ENCODE measurements around the gene GRIA3.

GRIA3 gene

DNA sequence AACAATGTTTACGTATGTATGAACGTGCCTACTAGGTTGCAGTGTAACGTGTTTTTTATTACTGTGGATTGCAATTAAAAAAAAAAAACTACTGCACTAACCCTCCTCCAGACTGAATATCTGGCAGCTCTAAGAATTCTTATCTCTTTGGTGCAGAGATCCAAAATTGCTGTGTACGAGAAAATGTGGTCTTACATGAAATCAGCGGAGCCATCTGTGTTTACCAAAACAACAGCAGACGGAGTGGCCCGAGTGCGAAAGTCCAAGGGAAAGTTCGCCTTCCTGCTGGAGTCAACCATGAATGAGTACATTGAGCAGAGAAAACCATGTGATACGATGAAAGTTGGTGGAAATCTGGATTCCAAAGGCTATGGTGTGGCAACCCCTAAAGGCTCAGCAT is 280.6 kb downstream of the GRIA3 start:
- H3K27ac ChIP-seq (ENCODE audit: low read length, poor library complexity, severe bottlenecking): no peak overlapping the region
- H3K9ac ChIP-seq (ENCODE audit: low read length): no peak overlapping the region
- no peak overlapping the region for H2BK120ac ChIP-seq (ENCODE audit: low read depth, low read length)
- no peaks in the 10 kb centered on the region for H3K9me3 ChIP-seq (ENCODE audit: control insufficient read depth, low read length)
- DNase-seq: no peak
- no peak overlapping the region for H2BK15ac ChIP-seq (ENCODE audit: low read depth, poor library complexity, severe bottlenecking)
- H2AFZ ChIP-seq (ENCODE audit: low read depth, low read length): no peak overlapping the region
- H3K4me2 ChIP-seq (ENCODE audit: low read length, poor library complexity, severe bottlenecking): no peak overlapping the region
- H3K4me1 ChIP-seq (ENCODE audit: control insufficient read depth, insufficient read depth, low read depth, low read length): no peaks in the 10 kb centered on the region
- no peak overlapping the region for H2BK5ac ChIP-seq (ENCODE audit: low read depth, low read length, poor library complexity, severe bottlenecking)
- no peak overlapping the region for H3K4me3 ChIP-seq (ENCODE audit: insufficient read depth in 1 of 2, low read depth in 1 of 2, low read length in 2 of 2)
- no peak overlapping the region for H3K14ac ChIP-seq (ENCODE audit: low read length in 2 of 2)
- H3K79me1 ChIP-seq (replicated peaks; ENCODE audit: low read length, poor library complexity, severe bottlenecking): no peaks in the 10 kb centered on the region
- no peaks in the 10 kb centered on the region for H3K27me3 ChIP-seq (ENCODE audit: control insufficient read depth in 1 of 2, insufficient read depth in 1 of 2, low read length in 2 of 2)
- H2BK12ac ChIP-seq (ENCODE audit: low read length in 2 of 2): no peak overlapping the region
- H4K8ac ChIP-seq (ENCODE audit: low read length): no peak overlapping the region
- no peak overlapping the region for H3K4ac ChIP-seq (ENCODE audit: low read depth in 1 of 2, low read length in 2 of 2)
- no peak overlapping the region for H3K18ac ChIP-seq (ENCODE audit: low read depth in 1 of 2, low read length in 2 of 2)
- peaks cover 0 to 3% of the 10 kb centered on the region in 2 experiments for H3K36me3 ChIP-seq (ENCODE audit: control insufficient read depth in 1 of 2, insufficient read depth in 2 of 2, low read depth in 1 of 2, low read length in 2 of 2)
- 91% methylated on average over 6 of the region's 10 CpGs for WGBS
- H2AK5ac ChIP-seq (ENCODE audit: low read length, severe bottlenecking): no peak overlapping the region
- H3K23ac ChIP-seq (ENCODE audit: low read length in 2 of 2): no peak overlapping the region
- no peak overlapping the region for H4K91ac ChIP-seq (ENCODE audit: low read length)

DNA sequence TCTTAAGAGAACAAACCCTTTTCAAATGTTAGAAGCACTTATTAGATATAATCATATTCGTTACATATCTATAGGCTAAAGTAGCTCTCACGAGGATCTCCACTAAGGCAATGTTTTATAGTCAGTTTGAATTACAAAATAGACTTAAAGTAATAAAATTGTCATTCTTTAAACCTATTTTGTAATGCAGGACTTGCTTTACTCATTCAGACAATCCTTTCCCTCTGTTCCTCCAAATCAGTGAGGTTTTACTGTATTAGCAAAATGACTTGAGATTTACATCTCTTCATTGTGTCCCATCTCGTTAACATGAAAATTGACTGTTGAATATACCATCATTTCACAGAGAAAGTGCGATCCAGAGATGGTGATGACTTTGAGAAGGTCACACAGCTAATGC is 284.4 kb downstream of the GRIA3 start:
- 96% methylated on average over 2 of the region's 4 CpGs for WGBS
- no peak overlapping the region for H3K9ac ChIP-seq (ENCODE audit: low read length)
- no peak overlapping the region for H3K23ac ChIP-seq (ENCODE audit: low read length in 2 of 2)
- H4K91ac ChIP-seq (ENCODE audit: low read length): no peak overlapping the region
- no peak overlapping the region for H3K4me3 ChIP-seq (ENCODE audit: insufficient read depth in 1 of 2, low read depth in 1 of 2, low read length in 2 of 2)
- no peak overlapping the region for H3K14ac ChIP-seq (ENCODE audit: low read length in 2 of 2)
- no peak overlapping the region for H3K4me2 ChIP-seq (ENCODE audit: low read length, poor library complexity, severe bottlenecking)
- H4K8ac ChIP-seq (ENCODE audit: low read length): no peak overlapping the region
- no peak overlapping the region for H3K18ac ChIP-seq (ENCODE audit: low read depth in 1 of 2, low read length in 2 of 2)
- no peak overlapping the region for H2BK120ac ChIP-seq (ENCODE audit: low read depth, low read length)
- H2BK15ac ChIP-seq (ENCODE audit: low read depth, poor library complexity, severe bottlenecking): no peak overlapping the region
- no peaks in the 10 kb centered on the region for H3K4me1 ChIP-seq (ENCODE audit: control insufficient read depth, insufficient read depth, low read depth, low read length)
- no peak overlapping the region for H3K27ac ChIP-seq (ENCODE audit: low read length, poor library complexity, severe bottlenecking)
- H2BK5ac ChIP-seq (ENCODE audit: low read depth, low read length, poor library complexity, severe bottlenecking): no peak overlapping the region
- H2AK5ac ChIP-seq (ENCODE audit: low read length, severe bottlenecking): no peak overlapping the region
- no peak overlapping the region for H2AFZ ChIP-seq (ENCODE audit: low read depth, low read length)
- H3K4ac ChIP-seq (ENCODE audit: low read depth in 1 of 2, low read length in 2 of 2): no peak overlapping the region
- no peaks in the 10 kb centered on the region for H3K9me3 ChIP-seq (ENCODE audit: control insufficient read depth, low read length)
- H2BK12ac ChIP-seq (ENCODE audit: low read length in 2 of 2): no peak overlapping the region
- DNase-seq: no peak
- H3K36me3 ChIP-seq (ENCODE audit: control insufficient read depth in 1 of 2, insufficient read depth in 2 of 2, low read depth in 1 of 2, low read length in 2 of 2): peaks cover 0 to 6% of the 10 kb centered on the region in 2 experiments
- no peaks in the 10 kb centered on the region for H3K27me3 ChIP-seq (ENCODE audit: control insufficient read depth in 1 of 2, insufficient read depth in 1 of 2, low read length in 2 of 2)
- no peaks in the 10 kb centered on the region for H3K79me1 ChIP-seq (replicated peaks; ENCODE audit: low read length, poor library complexity, severe bottlenecking)

GRCh38 chrX:123475068-123475724 is 291.1 kb downstream of the GRIA3 start:
- no peak overlapping the region for H2AK5ac ChIP-seq (ENCODE audit: low read length, severe bottlenecking)
- no CpG with 5 or more reads among the region's 2 CpGs for WGBS
- H2BK5ac ChIP-seq (ENCODE audit: low read depth, low read length, poor library complexity, severe bottlenecking): no peak overlapping the region
- H3K9me3 ChIP-seq (ENCODE audit: control insufficient read depth, low read length): no peaks in the 10 kb centered on the region
- no peak overlapping the region for H2BK12ac ChIP-seq (ENCODE audit: low read length in 2 of 2)
- no peak overlapping the region for H3K4me2 ChIP-seq (ENCODE audit: low read length, poor library complexity, severe bottlenecking)
- H3K27ac ChIP-seq (ENCODE audit: low read length, poor library complexity, severe bottlenecking): no peak overlapping the region
- no peaks in the 10 kb centered on the region for H3K4me1 ChIP-seq (ENCODE audit: control insufficient read depth, insufficient read depth, low read depth, low read length)
- H4K91ac ChIP-seq (ENCODE audit: low read length): no peak overlapping the region
- no peak overlapping the region for H3K4me3 ChIP-seq (ENCODE audit: insufficient read depth in 1 of 2, low read depth in 1 of 2, low read length in 2 of 2)
- no peak for DNase-seq
- no peak overlapping the region for H3K18ac ChIP-seq (ENCODE audit: low read depth in 1 of 2, low read length in 2 of 2)
- no peak overlapping the region for H2BK15ac ChIP-seq (ENCODE audit: low read depth, poor library complexity, severe bottlenecking)
- peaks cover 0 to 3% of the 10 kb centered on the region in 2 experiments for H3K36me3 ChIP-seq (ENCODE audit: control insufficient read depth in 1 of 2, insufficient read depth in 2 of 2, low read depth in 1 of 2, low read length in 2 of 2)
- H4K8ac ChIP-seq (ENCODE audit: low read length): no peak overlapping the region
- no peak overlapping the region for H3K9ac ChIP-seq (ENCODE audit: low read length)
- no peak overlapping the region for H3K14ac ChIP-seq (ENCODE audit: low read length in 2 of 2)
- no peak overlapping the region for H3K23ac ChIP-seq (ENCODE audit: low read length in 2 of 2)
- no peak overlapping the region for H2AFZ ChIP-seq (ENCODE audit: low read depth, low read length)
- H3K27me3 ChIP-seq (ENCODE audit: control insufficient read depth in 1 of 2, insufficient read depth in 1 of 2, low read length in 2 of 2): no peaks in the 10 kb centered on the region
- no peaks in the 10 kb centered on the region for H3K79me1 ChIP-seq (replicated peaks; ENCODE audit: low read length, poor library complexity, severe bottlenecking)
- no peak overlapping the region for H3K4ac ChIP-seq (ENCODE audit: low read depth in 1 of 2, low read length in 2 of 2)
- no peak overlapping the region for H2BK120ac ChIP-seq (ENCODE audit: low read depth, low read length)

DNA sequence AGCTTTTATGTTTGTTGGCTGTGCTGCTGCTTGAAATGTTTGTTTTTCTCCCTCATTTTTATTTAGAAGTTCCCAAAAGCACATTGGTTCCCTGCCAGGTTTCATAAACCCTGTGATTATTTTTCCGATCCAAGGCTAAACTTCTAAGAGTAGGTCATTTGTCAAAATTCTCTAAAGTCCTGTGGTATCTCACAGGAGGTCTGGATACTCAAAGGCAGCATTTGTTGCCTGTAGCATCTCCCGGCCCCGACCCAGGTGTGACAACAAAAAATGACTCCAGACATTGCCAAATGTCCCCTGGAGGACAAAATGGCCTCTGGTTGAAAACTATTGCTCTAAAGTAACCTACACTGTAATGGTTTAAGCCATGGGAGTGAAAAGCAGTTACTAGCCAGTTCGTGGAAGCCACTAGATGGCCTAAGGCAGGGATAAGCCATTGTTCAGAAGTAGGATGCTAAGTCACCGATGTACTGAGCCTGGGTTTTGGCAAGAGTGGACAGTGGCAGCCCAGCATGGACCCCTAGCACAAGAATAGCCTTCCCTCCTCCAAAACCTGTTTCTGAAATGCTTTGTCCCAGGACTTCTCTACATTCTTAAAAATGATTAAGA is 292.6 kb downstream of the GRIA3 start:
- 79% methylated on average over 2 of the region's 5 CpGs for WGBS
- H3K9ac ChIP-seq (ENCODE audit: low read length): no peak overlapping the region
- no peak overlapping the region for H2BK5ac ChIP-seq (ENCODE audit: low read depth, low read length, poor library complexity, severe bottlenecking)

More for the DNA sequence above, 292.6 kb downstream of the GRIA3 start:
- Histone ChIP-seq H3K4me3 (ENCODE audit: insufficient read depth in 1 of 2, low read depth in 1 of 2, low read length in 2 of 2) (no peak overlapping the region), H3K79me1 (replicated peaks; ENCODE audit: low read length, poor library complexity, severe bottlenecking) (no peaks in the 10 kb centered on the region), H3K4ac (ENCODE audit: low read depth in 1 of 2, low read length in 2 of 2) (no peak overlapping the region), H2BK15ac (ENCODE audit: low read depth, poor library complexity, severe bottlenecking) (no peak overlapping the region), H2BK12ac (ENCODE audit: low read length in 2 of 2) (no peak overlapping the region), H2BK120ac (ENCODE audit: low read depth, low read length) (no peak overlapping the region), H2AFZ (ENCODE audit: low read depth, low read length) (no peak overlapping the region), H4K91ac (ENCODE audit: low read length) (no peak overlapping the region), H3K14ac (ENCODE audit: low read length in 2 of 2) (no peak overlapping the region), H3K9me3 (ENCODE audit: control insufficient read depth, low read length) (no peaks in the 10 kb centered on the region), H3K23ac (ENCODE audit: low read length in 2 of 2) (no peak overlapping the region), H3K36me3 (ENCODE audit: control insufficient read depth in 1 of 2, insufficient read depth in 2 of 2, low read depth in 1 of 2, low read length in 2 of 2) (no peaks in the 10 kb centered on the region), H3K27me3 (ENCODE audit: control insufficient read depth in 1 of 2, insufficient read depth in 1 of 2, low read length in 2 of 2) (no peaks in the 10 kb centered on the region), H3K18ac (ENCODE audit: low read depth in 1 of 2, low read length in 2 of 2) (no peak overlapping the region), H3K27ac (ENCODE audit: low read length, poor library complexity, severe bottlenecking) (no peak overlapping the region), H3K4me1 (ENCODE audit: control insufficient read depth, insufficient read depth, low read depth, low read length) (no peaks in the 10 kb centered on the region), H3K4me2 (ENCODE audit: low read length, poor library complexity, severe bottlenecking) (no peak overlapping the region), H4K8ac (ENCODE audit: low read length) (no peak overlapping the region), H2AK5ac (ENCODE audit: low read length, severe bottlenecking) (no peak overlapping the region)
- no peak for DNase-seq
